ENCODE measurements around the gene ZNF91.
"Not testable (repeated sequence)": the region's sequence is repeated elsewhere in the genome, so short reads cannot be mapped to it uniquely, and the experiment has no call there.

ZNF91 gene

DNA sequence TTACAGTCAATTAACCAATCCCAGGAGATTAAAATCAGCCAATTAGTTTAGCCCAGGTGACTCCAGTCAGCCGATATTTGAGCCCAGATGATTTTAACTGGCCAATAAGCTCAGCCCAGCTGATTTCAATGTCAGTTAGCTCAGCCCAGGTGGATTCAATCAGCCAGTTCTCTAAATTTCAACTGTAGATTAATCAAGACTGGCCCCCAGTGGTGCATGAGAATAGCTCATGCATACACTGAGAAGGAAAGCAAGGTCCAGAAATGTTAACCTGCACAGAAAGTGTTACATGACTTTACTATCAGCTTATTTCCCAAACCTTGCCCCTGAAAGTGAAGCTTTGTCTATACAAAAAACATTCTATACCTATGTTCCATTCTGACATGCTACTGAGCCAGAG is 89.7 kb downstream of the ZNF91 start:
- CTCF ChIA-PET: no interaction called here
- DNase-seq (ENCODE audit: low spot score): peak; percentile 7
- POLR2A ChIA-PET (ENCODE audit: low non-redundant PET): no interaction called here
- no peak overlapping the region for H3K27ac ChIP-seq
- TF ChIP-seq, protein P1, sequence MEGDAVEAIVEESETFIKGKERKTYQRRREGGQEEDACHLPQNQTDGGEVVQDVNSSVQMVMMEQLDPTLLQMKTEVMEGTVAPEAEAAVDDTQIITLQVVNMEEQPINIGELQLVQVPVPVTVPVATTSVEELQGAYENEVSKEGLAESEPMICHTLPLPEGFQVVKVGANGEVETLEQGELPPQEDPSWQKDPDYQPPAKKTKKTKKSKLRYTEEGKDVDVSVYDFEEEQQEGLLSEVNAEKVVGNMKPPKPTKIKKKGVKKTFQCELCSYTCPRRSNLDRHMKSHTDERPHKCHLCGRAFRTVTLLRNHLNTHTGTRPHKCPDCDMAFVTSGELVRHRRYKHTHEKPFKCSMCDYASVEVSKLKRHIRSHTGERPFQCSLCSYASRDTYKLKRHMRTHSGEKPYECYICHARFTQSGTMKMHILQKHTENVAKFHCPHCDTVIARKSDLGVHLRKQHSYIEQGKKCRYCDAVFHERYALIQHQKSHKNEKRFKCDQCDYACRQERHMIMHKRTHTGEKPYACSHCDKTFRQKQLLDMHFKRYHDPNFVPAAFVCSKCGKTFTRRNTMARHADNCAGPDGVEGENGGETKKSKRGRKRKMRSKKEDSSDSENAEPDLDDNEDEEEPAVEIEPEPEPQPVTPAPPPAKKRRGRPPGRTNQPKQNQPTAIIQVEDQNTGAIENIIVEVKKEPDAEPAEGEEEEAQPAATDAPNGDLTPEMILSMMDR (conservative IDR thresholded peaks at IDR 0.05; ENCODE audit: low read depth): no peak; the same call in 1 of the 2 replicates

DNA sequence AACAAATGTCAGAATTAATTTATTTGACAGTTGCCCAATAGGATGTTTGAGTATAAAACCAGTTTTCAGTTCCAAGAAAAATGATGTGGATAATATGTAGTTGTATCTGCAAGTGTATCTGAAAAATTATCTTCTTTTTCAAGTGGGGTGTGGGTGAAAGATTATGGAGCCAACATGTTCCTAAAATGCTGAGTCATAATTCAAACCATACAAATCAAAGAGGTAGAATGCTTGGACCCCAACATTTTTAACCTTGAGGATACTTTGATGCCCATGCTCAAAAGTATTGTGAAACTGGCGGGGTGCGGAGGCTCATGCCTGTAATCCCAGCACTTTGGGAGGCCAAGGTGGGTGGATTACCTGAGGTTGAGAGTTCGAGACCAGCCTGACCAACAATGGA is 91.0 kb downstream of the ZNF91 start:
- CTCF ChIA-PET: no interaction called here
- POLR2A ChIA-PET (ENCODE audit: low non-redundant PET): no interaction called here
- DNase-seq (ENCODE audit: low spot score): no peak
- TF ChIP-seq, protein P1 (conservative IDR thresholded peaks at IDR 0.05; ENCODE audit: low read depth): no peak
- H3K27ac ChIP-seq: no peak overlapping the region

DNA sequence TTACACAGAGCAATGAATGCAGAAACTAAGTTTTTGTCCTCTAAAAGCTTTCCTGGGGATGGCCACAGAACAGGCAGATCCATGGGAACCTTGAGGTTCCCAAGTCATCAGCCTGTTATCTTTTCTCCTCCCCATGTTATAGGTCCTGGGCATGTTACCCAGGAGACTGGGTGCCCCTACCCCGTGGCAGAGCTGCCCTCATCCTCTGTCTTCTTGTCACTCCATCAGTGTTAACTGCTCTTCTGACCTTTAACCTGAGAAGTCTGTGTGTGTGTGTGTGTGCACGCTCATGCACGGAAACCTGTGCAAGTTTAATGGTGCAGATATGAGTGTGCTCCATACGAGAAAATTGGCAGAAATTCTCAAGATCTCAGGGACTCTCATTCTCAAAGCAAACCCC is 101.1 kb downstream of the ZNF91 start:
- POLR2A ChIA-PET (ENCODE audit: low non-redundant PET): no interaction called here
- DNase-seq (ENCODE audit: low spot score): no peak
- TF ChIP-seq, protein P1 (conservative IDR thresholded peaks at IDR 0.05; ENCODE audit: low read depth): no peak
- CTCF ChIA-PET: no interaction called here
- no peak overlapping the region for H3K27ac ChIP-seq

DNA sequence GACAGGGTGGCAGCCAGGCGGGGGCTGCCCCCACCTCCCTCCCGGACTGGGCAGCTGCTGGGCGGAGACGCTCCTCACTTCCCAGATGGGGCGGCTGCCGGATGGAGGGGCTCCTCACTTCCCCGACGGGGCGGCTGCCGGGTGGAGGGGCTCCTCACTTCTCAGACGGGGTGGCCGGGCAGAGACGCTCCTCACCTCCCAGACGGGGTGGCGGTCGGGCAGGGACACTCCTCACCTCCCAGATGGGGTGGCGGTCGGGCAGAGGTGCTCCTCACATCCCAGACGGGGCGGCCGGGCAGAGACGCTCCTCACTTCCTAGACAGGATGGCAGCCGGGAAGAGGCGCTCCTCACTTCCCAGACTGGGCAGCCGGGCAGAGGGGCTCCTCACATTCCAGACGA is 105.3 kb downstream of the ZNF91 start:
- DNase-seq (ENCODE audit: low spot score); CTCF ChIA-PET; H3K27ac ChIP-seq; POLR2A ChIA-PET (ENCODE audit: low non-redundant PET): not testable (repeated sequence)

Data from RWPE1 (cell line).